OCI-LY1 (cell line): Measurements from ENCODE around the gene PRKG1.

Source experiments
- H2AFZ ChIP-seq: fragments of 200-600 bp; sonication (generic), shearing (Covaris generic); 2 replicates; pipeline ENCODE4 v1.6.0; 2014; ENCODE audit warnings: antibody characterized with exemption, mild to moderate bottlenecking, low read length
- H3F3A ChIP-seq: fragments of 200-600 bp; sonication (generic), shearing (Covaris generic); 2 replicates; pipeline ENCODE4 v1.6.0; 2014; ENCODE audit warnings: mild to moderate bottlenecking, antibody characterized with exemption, low read length, moderate library complexity; ENCODE audit not compliant: insufficient read depth
- H3K27ac ChIP-seq: fragments of 200-600 bp; sonication (generic); 2 replicates; pipeline ENCODE4 v1.5.1; 2014; ENCODE audit warnings: low read length, mixed run types, mild to moderate bottlenecking, low read depth; ENCODE audit not compliant: poor library complexity, severe bottlenecking
- H3K27me3 ChIP-seq: fragments of 200-600 bp; sonication (generic); 2 replicates; pipeline ENCODE4 v1.6.0; 2014; ENCODE audit warnings: antibody characterized with exemption, mild to moderate bottlenecking, low read length, moderate library complexity; ENCODE audit not compliant: insufficient read depth
- H3K36me3 ChIP-seq: fragments of 200-600 bp; sonication (generic); 2 replicates; pipeline ENCODE4 v1.6.1; 2014; ENCODE audit warnings: mild to moderate bottlenecking, antibody characterized with exemption, low read length, moderate library complexity, mixed read lengths; ENCODE audit not compliant: insufficient read depth
- H3K4me1 ChIP-seq: fragments of 200-600 bp; sonication (generic); 2 replicates; pipeline ENCODE4 v1.5.1; 2014; ENCODE audit warnings: mild to moderate bottlenecking, low read length, moderate library complexity; ENCODE audit not compliant: insufficient read depth, severe bottlenecking
- H3K4me2 ChIP-seq: fragments of 200-600 bp; sonication (generic), shearing (Covaris generic); 2 replicates; pipeline ENCODE4 v1.6.1; 2014; ENCODE audit warnings: low read length
- H3K4me3 ChIP-seq: fragments of 200-600 bp; sonication (generic); 2 replicates; pipeline ENCODE4 v1.5.1; 2014; ENCODE audit warnings: low read length, low read depth, mild to moderate bottlenecking, mixed read lengths; ENCODE audit not compliant: poor library complexity, severe bottlenecking
- H3K79me2 ChIP-seq: fragments of 200-600 bp; shearing (Covaris generic); 2 replicates; pipeline ENCODE4 v1.6.1; 2016; ENCODE audit warnings: mixed run types, low read length, mixed read lengths; ENCODE audit not compliant: insufficient read depth
- H3K9ac ChIP-seq: fragments of 200-600 bp; sonication (generic), shearing (Covaris generic); 2 replicates; pipeline ENCODE4 v1.6.1; 2014; ENCODE audit warnings: mild to moderate bottlenecking, low read length, mixed read lengths
- H3K9me2 ChIP-seq: fragments of 200-600 bp; sonication (generic), shearing (Covaris generic); 2 replicates; pipeline ENCODE4 v1.6.1; 2014; ENCODE audit warnings: low read depth, mild to moderate bottlenecking, low read length, mixed read lengths
- H3K9me3 ChIP-seq: fragments of 200-600 bp; shearing (Covaris generic); 2 replicates; pipeline ENCODE4 v1.6.1; 2014; ENCODE audit warnings: low read length, mixed read lengths
- H4K20me1 ChIP-seq: fragments of 200-600 bp; sonication (generic), shearing (Covaris generic); 2 replicates; pipeline ENCODE4 v1.6.0; 2016; ENCODE audit warnings: mild to moderate bottlenecking, low read length; ENCODE audit not compliant: insufficient read depth
- CTCF ChIP-seq: fragments of 200-600 bp; sonication (generic), shearing (Covaris generic); IDR thresholded peaks from 2 replicates; pipeline ENCODE4 v1.5.1; 2017; ENCODE audit warnings: mild to moderate bottlenecking, antibody characterized with exemption, low read length, moderate library complexity, mixed read lengths
- EZH2 ChIP-seq: fragments of 200-600 bp; sonication (generic), shearing (Covaris generic); IDR thresholded peaks from 2 replicates; pipeline ENCODE4 v1.8.0; 2017; ENCODE audit warnings: borderline replicate concordance, mixed run types, mild to moderate bottlenecking, antibody characterized with exemption, low read length, moderate library complexity, mixed read lengths

PRKG1 gene

GRCh38 chr10:51047857-51048256 lies 26.4 kb upstream of the PRKG1 start:
- H3K4me1 ChIP-seq, result no peaks in the 10 kb centered on the region
- H3K27me3 ChIP-seq, result no peaks in the 10 kb centered on the region
- H3K4me2 ChIP-seq, result no peak overlapping the region
- no peak overlapping the region for H2AFZ ChIP-seq
- no peak overlapping the region for H3K9ac ChIP-seq
- H3F3A ChIP-seq, result no peaks in the 10 kb centered on the region
- TF ChIP-seq CTCF (no peak), EZH2 (no peak)
- H3K9me2 ChIP-seq, result no peaks in the 10 kb centered on the region
- H3K36me3 ChIP-seq, result no peaks in the 10 kb centered on the region
- H3K4me3 ChIP-seq, result no peak overlapping the region
- H3K79me2 ChIP-seq, result no peaks in the 10 kb centered on the region
- no peaks in the 10 kb centered on the region for H3K9me3 ChIP-seq
- no peak overlapping the region for H3K27ac ChIP-seq
- no peaks in the 10 kb centered on the region for H4K20me1 ChIP-seq

- H3F3A ChIP-seq, result no peaks in the 10 kb centered on the region
- H3K9me2 ChIP-seq, result no peaks in the 10 kb centered on the region
- H3K36me3 ChIP-seq, result no peaks in the 10 kb centered on the region
- H3K4me1 ChIP-seq, result no peaks in the 10 kb centered on the region
- H3K4me3 ChIP-seq, result no peak overlapping the region
- no peaks in the 10 kb centered on the region for H4K20me1 ChIP-seq
- TF ChIP-seq CTCF, result no peak
- no peak for TF ChIP-seq EZH2
- no peak overlapping the region for H3K27ac ChIP-seq
- H3K9me3 ChIP-seq, result no peaks in the 10 kb centered on the region
- no peak overlapping the region for H3K4me2 ChIP-seq
- H2AFZ ChIP-seq, result no peak overlapping the region
- H3K79me2 ChIP-seq, result no peaks in the 10 kb centered on the region
- H3K27me3 ChIP-seq, result no peaks in the 10 kb centered on the region
- no peak overlapping the region for H3K9ac ChIP-seq
These were observed 25.5 kb upstream of the PRKG1 start for GRCh38 chr10:51048792-51049191.

- no peaks in the 10 kb centered on the region for H3K4me1 ChIP-seq
- no peaks in the 10 kb centered on the region for H3K79me2 ChIP-seq
- H3K27me3 ChIP-seq, result no peaks in the 10 kb centered on the region
- no peaks in the 10 kb centered on the region for H3K9me2 ChIP-seq
- no peak overlapping the region for H3K4me2 ChIP-seq
- no peaks in the 10 kb centered on the region for H4K20me1 ChIP-seq
- no peak for TF ChIP-seq EZH2
- no peak for TF ChIP-seq CTCF
- no peak overlapping the region for H3K9ac ChIP-seq
- H2AFZ ChIP-seq, result no peak overlapping the region
- H3F3A ChIP-seq, result no peaks in the 10 kb centered on the region
- H3K9me3 ChIP-seq, result no peaks in the 10 kb centered on the region
- no peak overlapping the region for H3K4me3 ChIP-seq
- no peak overlapping the region for H3K27ac ChIP-seq
- H3K36me3 ChIP-seq, result no peaks in the 10 kb centered on the region
These were observed 22.1 kb upstream of the PRKG1 start for GRCh38 chr10:51052163-51052562.
